GM12878 (cell line): ENCODE results near the gene CENPC.

ENCODE experiments used
- BACH1 ChIP-seq: fragments of 450-650 bp; IDR thresholded peaks from 2 replicates; pipeline ENCODE4 v1.6.1; 2017; ENCODE audit warnings: mild to moderate bottlenecking, borderline replicate concordance
- CBX5 ChIP-seq: sonication (generic); IDR thresholded peaks from 2 replicates; pipeline ENCODE4 v1.6.1; 2016; ENCODE audit warnings: low read depth, moderate library complexity, mild to moderate bottlenecking, inconsistent platforms
- CEBPB ChIP-seq, 2 experiments: fragments of 150-350 bp in 1 of 2; IDR thresholded peaks; 2 replicates each; pipeline ENCODE4 v1.6.1; 2012 to 2014; ENCODE audit warnings: low read depth in 2 of 2, low read length in 2 of 2, borderline replicate concordance in 1 of 2, inconsistent platforms in 1 of 2
- CREB1 ChIP-seq: IDR thresholded peaks from 2 replicates; pipeline ENCODE4 v1.6.1; 2012; ENCODE audit warnings: low read depth, mild to moderate bottlenecking, inconsistent platforms
- CTCF ChIP-seq, 3 experiments: IDR thresholded peaks in 2 of 3; conservative IDR thresholded peaks in 1 of 3; 2 replicates each; pipeline ENCODE4 v1.5.1; 2011; ENCODE audit warnings: low read depth in 3 of 3, low read length in 3 of 3, mild to moderate bottlenecking in 3 of 3, control low read depth in 2 of 3, moderate library complexity in 2 of 3, inconsistent platforms in 1 of 3, mixed read lengths in 1 of 3; ENCODE audit not compliant: control insufficient read depth in 2 of 3, insufficient read depth in 1 of 3; ENCODE audit errors: extremely low read depth in 1 of 3
- EP300 ChIP-seq, 2 experiments: fragments of 150-350 bp in 1 of 2; IDR thresholded peaks; 2 replicates each; pipeline ENCODE4 v1.6.1; 2011 to 2012; ENCODE audit warnings: low read depth in 2 of 2, low read length in 2 of 2, borderline replicate concordance in 1 of 2, improper control_type of control experiment in 1 of 2, inconsistent platforms in 1 of 2; ENCODE audit not compliant: control insufficient read depth in 1 of 2
- ESRRA ChIP-seq: IDR thresholded peaks from 2 replicates; pipeline ENCODE4 v1.6.1; 2012; ENCODE audit warnings: mild to moderate bottlenecking, low read length, improper control_type of control experiment
- MEF2A ChIP-seq: IDR thresholded peaks from 2 replicates; pipeline ENCODE4 v1.6.1; 2011; ENCODE audit warnings: low read depth, mild to moderate bottlenecking, low read length, moderate library complexity; ENCODE audit not compliant: insufficient read depth
- POLR2A ChIP-seq: IDR thresholded peaks from 2 replicates; pipeline ENCODE4 v1.6.1; 2011; ENCODE audit warnings: low read depth, mild to moderate bottlenecking, low read length
- POLR2AphosphoS5 ChIP-seq: IDR thresholded peaks from 2 replicates; pipeline ENCODE4 v1.6.1; 2011; ENCODE audit warnings: mild to moderate bottlenecking, low read length, inconsistent platforms
- SMAD1 ChIP-seq: fragments of 450-650 bp; IDR thresholded peaks from 2 replicates; pipeline ENCODE4 v1.6.1; 2018; ENCODE audit warnings: mild to moderate bottlenecking, low read depth; ENCODE audit not compliant: partially characterized antibody
- TAF1 ChIP-seq: IDR thresholded peaks from 2 replicates; pipeline ENCODE4 v1.6.1; 2011; ENCODE audit warnings: mild to moderate bottlenecking, low read depth, low read length, borderline replicate concordance

- TF ChIP-seq POLR2A (no peak), BACH1 (no peak), CBX5 (no peak), CEBPB (IDR thresholded peaks at IDR 0.05; ENCODE audit: borderline replicate concordance in 1 of 2, low read depth in 2 of 2, low read length in 2 of 2) (no peak), MEF2A (no peak), EP300 (IDR thresholded peaks at IDR 0.05; ENCODE audit: borderline replicate concordance in 1 of 2, control insufficient read depth in 1 of 2, low read depth in 2 of 2, low read length in 2 of 2) (no peak), CTCF (IDR thresholded peaks at IDR 0.05 in 2 of 3, conservative IDR thresholded peaks at IDR 0.05 in 1 of 3; ENCODE audit: control insufficient read depth in 2 of 3, extremely low read depth in 1 of 3, insufficient read depth in 1 of 3, low read depth in 3 of 3, low read length in 3 of 3) (no peak), CREB1 (no peak), SMAD1 (no peak), ESRRA (no peak), TAF1 (no peak), POLR2AphosphoS5 (no peak)
Measured at GRCh38 chr4:67448621-67449020, 96.7 kb downstream of the CENPC start.
